HepG2 (cell line): Measurements from ENCODE around the gene METTL15. TPM values are rescaled to one million over a fixed set of nuclear protein-coding genes. Genes with fewer than 3 reads are reported as not detected.
A peak's percentile ranks its signal among the peaks of the same experiment; 100 is the strongest.

Experiments
- CCDC6 ChIP-seq: sonication (generic); formaldehyde crosslinking; IDR thresholded peaks from 2 replicates; pipeline ENCODE4 v1.8.1; 2022; ENCODE audit warnings: mild to moderate bottlenecking, missing genetic modification reagents, moderate library complexity
- HES4 ChIP-seq: sonication (generic); formaldehyde crosslinking; IDR thresholded peaks from 2 replicates; pipeline ENCODE4 v1.9.0; 2021; ENCODE audit warnings: mild to moderate bottlenecking, missing genetic modification reagents, borderline replicate concordance
- HOMEZ ChIP-seq: IDR thresholded peaks from 2 replicates; pipeline ENCODE4 v1.6.1; 2016; ENCODE audit warnings: low read depth
- MAFK ChIP-seq, 2 experiments: IDR thresholded peaks in 1 of 2; conservative IDR thresholded peaks in 1 of 2; 2 replicates each; pipeline ENCODE4 v1.6.1; 2011; ENCODE audit warnings: improper control_type of control experiment in 2 of 2, low read length in 2 of 2
- MTA3 ChIP-seq: sonication (generic); formaldehyde crosslinking; IDR thresholded peaks from 2 replicates; pipeline ENCODE4 v1.4.0; 2020; ENCODE audit warnings: missing genetic modification reagents
- TEAD3 ChIP-seq: optimal IDR thresholded peaks from 2 replicates; pipeline ENCODE3; 2016; ENCODE audit warnings: borderline replicate concordance
- ZBTB39 ChIP-seq: sonication (generic); formaldehyde crosslinking; IDR thresholded peaks from 2 replicates; pipeline ENCODE4 v1.5.0; 2020; ENCODE audit warnings: missing genetic modification reagents
- ZBTB40 ChIP-seq, 2 experiments: fragments of 450-650 bp in 1 of 2; sonication (generic) in 1 of 2; formaldehyde crosslinking in 1 of 2; IDR thresholded peaks; 2 replicates each; pipeline versions ENCODE4 v1.6.1 to v1.8.0; 2016 to 2022; ENCODE audit warnings: antibody characterized with exemption in 1 of 2, mild to moderate bottlenecking in 1 of 2, missing genetic modification reagents in 1 of 2
- ZFP36L2 ChIP-seq: sonication (generic); formaldehyde crosslinking; IDR thresholded peaks from 2 replicates; pipeline ENCODE4 v1.4.0; 2020; ENCODE audit warnings: missing genetic modification reagents
- ZNF317 ChIP-seq: sonication (generic); formaldehyde crosslinking; IDR thresholded peaks from 2 replicates; pipeline ENCODE4 v1.5.0; 2020; ENCODE audit warnings: mild to moderate bottlenecking, missing genetic modification reagents
- ZNF576 ChIP-seq: sonication (generic); formaldehyde crosslinking; IDR thresholded peaks from 2 replicates; pipeline ENCODE4 v1.4.0; 2020; ENCODE audit warnings: mild to moderate bottlenecking, missing genetic modification reagents
- ZNF639 ChIP-seq: conservative IDR thresholded peaks from 2 replicates; pipeline ENCODE4 v1.6.1; 2018; ENCODE audit warnings: missing genetic modification reagents
- ZSCAN31 ChIP-seq: sonication (generic); formaldehyde crosslinking; IDR thresholded peaks from 2 replicates; pipeline ENCODE4 v1.5.0; 2020; ENCODE audit warnings: low read depth, mild to moderate bottlenecking, missing genetic modification reagents
- polyA plus RNA-seq, 8 experiments: library from polyadenylated mRNA; depleted of rRNA in 3 of 8; stranded (reverse) in 7 of 8; unstranded in 1 of 8; fragments of >200 nt; fragmentation: Illumina TruSeq in 4 of 8; extraction: Trizol in 4 of 8; gene quantifications; 2 replicates each; pipeline versions ENCODE4 v1.2.1 to v1.2.3, GENCODE V29; 2011 to 2016; ENCODE audit warnings: low read depth in 4 of 8, missing spikeins in 1 of 8, mixed read lengths in 1 of 8; ENCODE audit not compliant: insufficient read depth in 1 of 8
- total RNA-seq, 5 experiments: library from RNA; depleted of rRNA; stranded (reverse); fragments of >200 nt; fragmentation: Illumina TruSeq; extraction: Trizol; gene quantifications; 2 replicates each; pipeline ENCODE4 v1.2.3, GENCODE V29; 2016; ENCODE audit warnings: low read depth in 1 of 5

METTL15 gene
- total and polyA plus RNA-seq, 2 of the 13 experiments (the other 11 are each of a cell fraction or from before 2014, with no cell fraction given): 6.5 to 14.0 TPM

- TF ChIP-seq ZNF317 (CRISPR knock-in tag) (no peak), CCDC6 (no peak), MAFK (conservative IDR thresholded peaks at IDR 0.05 in 1 of 2, IDR thresholded peaks at IDR 0.05 in 1 of 2; ENCODE audit: low read length in 2 of 2) (peak; percentile 49 to 68), ZFP36L2 (no peak), ZNF576 (CRISPR knock-in tag) (no peak), HES4 (no peak), ZBTB39 (CRISPR knock-in tag) (no peak), ZSCAN31 (no peak), MTA3 (no peak), HOMEZ (CRISPR knock-in tag) (peak; percentile 30; the same call in 1 of the 2 replicates), TEAD3 (peak; percentile 53), ZNF639 (CRISPR knock-in tag) (no peak), ZBTB40 (IDR thresholded peaks at IDR 0.05) (no peak), ZBTB40 (CRISPR knock-in tag; IDR thresholded peaks at IDR 0.05) (no peak)
Measured at GRCh38 chr11:28168718-28169117, 60.5 kb downstream of the METTL15 start (continued).
